Retinal pigment epithelial cell (primary cell): ENCODE measurements around the gene C1orf74.

Experiments used
- DNase-seq: peaks from one replicate; pipeline ENCODE4 v3.0.0-alpha.2; 2010; ENCODE audit warnings: low read depth
- H3K4me3 ChIP-seq: 2 replicates; pipeline ENCODE4 v1.5.1; 2011; ENCODE audit warnings: mild to moderate bottlenecking, low read length, control low read depth, moderate library complexity
- TF ChIP-seq, protein P1 (sequence below): conservative IDR thresholded peaks from 2 replicates; pipeline ENCODE4 v1.5.1; 2011; ENCODE audit warnings: low read depth, low read length, control low read depth, inconsistent platforms

C1orf74 gene

DNA sequence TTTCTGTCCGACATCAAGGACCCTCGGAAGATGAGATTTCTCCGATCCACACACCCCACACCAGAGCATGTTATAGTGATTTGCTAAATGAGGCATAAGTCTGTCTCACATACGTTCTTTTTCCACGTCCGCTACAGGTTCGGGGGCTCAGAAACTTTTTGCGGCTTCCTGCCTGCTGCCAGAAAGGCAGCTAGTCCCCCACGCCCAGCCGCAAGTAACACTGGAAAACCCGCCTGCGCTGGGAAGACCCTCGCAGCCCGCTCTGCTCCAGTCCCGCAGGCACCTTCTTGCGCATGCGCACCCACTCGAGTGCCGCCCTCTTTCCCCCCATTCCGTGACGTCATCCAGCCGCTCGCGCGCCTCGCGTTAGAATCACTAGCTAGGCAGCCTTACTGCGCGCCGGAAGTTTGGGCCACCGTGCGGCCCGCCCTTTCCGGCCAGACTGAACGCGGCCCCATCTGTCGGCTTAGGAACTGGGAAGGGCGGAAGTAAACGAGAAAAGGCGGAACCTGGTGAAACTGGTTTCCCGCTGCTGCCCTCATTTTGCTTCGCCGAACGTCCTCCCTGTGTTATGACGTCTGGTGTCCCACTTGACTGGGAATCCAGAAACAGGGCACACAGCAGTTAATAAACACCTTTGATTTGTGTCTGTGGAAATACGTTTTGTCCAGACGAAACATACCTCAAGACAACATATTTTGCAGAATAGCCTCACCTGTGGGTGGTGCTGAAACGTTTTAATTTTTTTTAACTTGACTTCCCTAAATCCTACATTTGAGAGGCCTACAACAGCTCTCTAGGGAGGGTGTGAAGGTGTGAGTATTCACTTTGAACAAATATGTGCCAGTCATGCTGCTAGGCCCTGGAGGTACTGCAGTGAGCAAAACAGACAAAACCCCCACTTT, at the start of gene C1orf74:
TSS of gene C1orf74 (minus strand) at position 295 of the 905 bp plus-strand sequence. CDS start 925 bp downstream, outside the sequence.
- TF ChIP-seq, protein P1, sequence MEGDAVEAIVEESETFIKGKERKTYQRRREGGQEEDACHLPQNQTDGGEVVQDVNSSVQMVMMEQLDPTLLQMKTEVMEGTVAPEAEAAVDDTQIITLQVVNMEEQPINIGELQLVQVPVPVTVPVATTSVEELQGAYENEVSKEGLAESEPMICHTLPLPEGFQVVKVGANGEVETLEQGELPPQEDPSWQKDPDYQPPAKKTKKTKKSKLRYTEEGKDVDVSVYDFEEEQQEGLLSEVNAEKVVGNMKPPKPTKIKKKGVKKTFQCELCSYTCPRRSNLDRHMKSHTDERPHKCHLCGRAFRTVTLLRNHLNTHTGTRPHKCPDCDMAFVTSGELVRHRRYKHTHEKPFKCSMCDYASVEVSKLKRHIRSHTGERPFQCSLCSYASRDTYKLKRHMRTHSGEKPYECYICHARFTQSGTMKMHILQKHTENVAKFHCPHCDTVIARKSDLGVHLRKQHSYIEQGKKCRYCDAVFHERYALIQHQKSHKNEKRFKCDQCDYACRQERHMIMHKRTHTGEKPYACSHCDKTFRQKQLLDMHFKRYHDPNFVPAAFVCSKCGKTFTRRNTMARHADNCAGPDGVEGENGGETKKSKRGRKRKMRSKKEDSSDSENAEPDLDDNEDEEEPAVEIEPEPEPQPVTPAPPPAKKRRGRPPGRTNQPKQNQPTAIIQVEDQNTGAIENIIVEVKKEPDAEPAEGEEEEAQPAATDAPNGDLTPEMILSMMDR, result no peak
- DNase-seq, result peak; percentile 85
- peak within 1 kb of the TSS; percentile 89 for H3K4me3 ChIP-seq

DNA sequence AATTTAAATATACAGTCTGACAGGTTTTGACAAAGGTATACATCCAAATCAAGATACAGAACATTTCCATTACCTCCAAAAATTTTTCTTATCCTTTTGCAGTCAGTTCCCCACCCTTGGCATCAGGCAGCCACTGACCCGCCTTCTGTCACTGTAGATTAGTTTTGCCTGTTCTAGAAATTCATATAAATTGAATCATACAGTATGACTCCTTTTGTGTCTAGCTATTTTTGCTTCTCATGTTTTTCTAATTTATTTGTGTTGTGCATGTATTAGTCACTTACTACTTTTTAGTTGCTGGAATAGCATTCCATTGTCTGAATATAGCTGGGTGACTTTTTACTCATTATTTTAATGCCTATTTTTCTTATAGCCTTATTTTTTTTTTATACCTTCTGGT, 47.3 kb upstream of the C1orf74 start:
- no peak for DNase-seq
- no peak overlapping the region for H3K4me3 ChIP-seq
- TF ChIP-seq, protein P1, result no peak

DNA sequence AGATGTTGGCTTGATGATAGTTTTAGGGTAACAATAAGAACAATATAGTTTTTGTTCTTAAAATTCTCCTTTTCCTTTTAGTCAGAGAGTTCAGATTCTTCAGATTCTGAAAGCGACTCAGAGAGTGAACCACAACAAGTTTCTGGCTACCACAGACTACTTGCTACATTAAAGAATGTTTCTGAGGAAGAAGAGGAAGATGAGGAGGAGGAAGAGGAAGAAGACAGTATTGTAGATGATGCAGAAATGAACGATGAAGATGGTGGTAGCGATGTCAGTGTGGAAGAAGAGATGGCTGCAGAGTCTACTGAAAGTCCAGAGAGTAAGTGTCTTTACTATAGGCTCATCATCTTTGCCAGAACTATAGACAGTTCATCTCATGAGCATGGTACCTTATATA, 46.4 kb upstream of the C1orf74 start:
- no peak overlapping the region for H3K4me3 ChIP-seq
- TF ChIP-seq, protein P1, result no peak
- no peak for DNase-seq

DNA sequence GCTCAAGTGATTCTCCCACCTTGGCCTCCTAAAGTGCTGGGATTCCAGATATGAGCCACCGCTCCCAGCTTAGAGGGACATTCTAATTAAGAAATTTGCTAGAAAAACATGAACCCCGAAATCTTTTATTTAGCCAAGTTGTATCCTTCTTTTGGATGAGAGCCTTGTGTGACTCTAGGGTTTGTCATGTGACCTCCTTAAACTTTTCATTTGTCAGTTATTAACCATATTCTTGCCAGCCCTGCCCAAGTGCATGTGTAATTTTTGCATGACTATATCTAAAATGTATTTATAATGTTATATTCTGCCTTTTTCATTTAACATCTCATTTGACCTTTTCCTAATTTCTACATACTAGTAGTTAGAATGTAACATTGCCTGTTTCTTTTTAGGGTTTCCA, 45.4 kb upstream of the C1orf74 start:
- TF ChIP-seq, protein P1, result no peak
- no peak overlapping the region for H3K4me3 ChIP-seq

DNA sequence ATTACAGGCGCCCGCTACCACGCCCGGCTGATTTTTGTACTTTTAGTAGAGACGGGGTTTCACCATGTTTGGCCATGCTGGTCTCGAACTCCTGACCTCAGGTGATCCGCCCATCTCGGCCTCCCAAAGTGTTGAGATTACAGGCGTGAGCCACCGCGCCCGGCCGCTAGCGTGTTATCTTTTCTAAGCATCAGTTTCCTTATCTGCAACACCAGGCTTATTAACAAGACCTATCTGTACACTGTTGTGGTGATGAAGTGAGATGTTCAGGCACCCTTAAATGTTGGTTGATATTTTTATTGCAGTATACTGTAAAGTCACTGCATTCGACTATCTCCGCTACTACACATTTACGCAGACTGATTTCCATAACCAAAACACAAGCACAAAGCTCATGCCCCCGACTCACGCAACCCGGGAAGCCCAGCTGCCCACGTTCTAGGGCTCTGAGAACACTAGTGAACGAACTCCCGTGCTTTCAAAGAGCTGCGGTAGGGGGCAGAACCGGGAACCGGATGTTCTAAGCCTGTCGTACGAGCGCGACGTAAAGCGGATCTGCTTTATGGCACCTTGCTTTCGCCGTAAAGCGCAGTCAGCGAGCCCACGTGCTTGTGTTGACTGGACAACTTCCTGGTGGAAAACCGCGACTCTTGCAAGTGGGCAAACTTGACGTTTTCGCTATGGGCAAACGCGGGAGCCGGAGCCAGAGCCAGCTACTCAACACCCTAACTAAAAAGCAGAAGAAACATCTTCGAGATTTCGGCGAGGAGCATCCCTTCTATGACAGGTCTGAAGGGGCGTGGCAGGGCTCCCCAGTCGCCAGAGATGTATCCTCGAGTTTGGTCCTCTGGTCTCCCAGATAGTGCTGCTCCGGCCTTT, 43.3 kb upstream of the C1orf74 start, which contains the start of gene UTP25:
TSS of gene UTP25 (plus strand) at position 589 of the 879 bp plus-strand sequence. CDS start at position 681, 92 bp downstream.
- peak within 1 kb of the TSS; percentile 92 for H3K4me3 ChIP-seq
- TF ChIP-seq, protein P1, result peak; percentile 77
- DNase-seq, result peak; percentile 91

More for the DNA sequence above, 45.4 kb upstream of the C1orf74 start:
- DNase-seq, result no peak

DNA sequence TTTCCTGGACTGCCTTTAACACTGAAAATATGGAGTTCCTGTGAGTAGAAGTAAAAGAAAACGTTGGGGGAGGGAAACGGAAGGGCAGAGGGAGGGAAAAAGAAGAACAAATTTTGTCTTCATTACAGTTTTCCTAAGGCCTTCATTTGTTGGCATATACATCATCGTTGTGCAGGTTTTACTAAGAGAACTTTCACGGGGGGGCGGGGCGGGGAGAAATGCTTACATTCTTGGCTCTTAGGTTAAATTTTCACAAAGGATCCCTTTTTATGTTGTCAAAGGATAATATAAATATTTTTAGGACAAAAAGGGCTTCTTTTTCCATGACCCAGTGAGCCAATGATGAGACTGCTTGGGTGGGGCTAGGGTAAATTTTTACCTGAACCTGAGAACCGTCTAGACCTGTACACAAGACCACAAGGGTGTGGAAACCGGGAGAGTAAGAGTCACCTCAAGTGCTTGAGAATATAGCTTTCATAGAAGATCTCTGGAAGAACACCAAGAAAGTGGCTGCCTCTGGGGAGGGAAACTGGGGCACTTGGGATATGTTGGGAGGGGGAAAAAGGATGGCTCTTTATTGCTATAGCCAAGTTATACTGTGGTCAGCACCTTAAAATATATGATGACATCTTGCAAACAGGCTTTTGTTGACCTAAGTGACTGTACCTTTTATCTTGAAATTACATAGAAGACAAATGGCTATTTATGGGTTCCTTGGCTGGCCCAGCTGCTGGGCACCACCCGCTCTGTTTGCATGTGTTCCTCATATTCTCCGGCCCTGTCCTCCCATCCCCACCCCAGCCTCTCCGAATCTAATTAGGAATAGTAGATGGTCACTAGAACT, 41.5 kb upstream of the C1orf74 start:
- H3K4me3 ChIP-seq, result no peak overlapping the region
- TF ChIP-seq, protein P1, result no peak
- DNase-seq, result no peak
